Activated T-cell treated with anti-CD3 and anti-CD28 coated beads for 1 hour (primary cell): ENCODE data around the gene DND1.
"Not testable (repeated sequence)": the region's sequence is repeated elsewhere in the genome, so short reads cannot be mapped to it uniquely, and the experiment has no call there.

Experiments
- DNase-seq: peaks from one replicate; pipeline ENCODE4 v3.0.0-alpha.2; 2020; ENCODE audit warnings: low read depth

Gene DND1

GRCh38 chr5:140672455-140673186, 755 bp downstream of the DND1 start:
- no peak for DNase-seq

GRCh38 chr5:140671472-140672125, 1.8 kb downstream of the DND1 start:
- no peak for DNase-seq

GRCh38 chr5:140671035-140671434, 2.3 kb downstream of the DND1 start:
- DNase-seq, result not testable (repeated sequence)

GRCh38 chr5:140664359-140665119, 8.8 kb downstream of the DND1 start, which contains the start of gene WDR55:
Gene WDR55 (plus strand): TSS chr5:140664904. CDS start chr5:140664913, 9 bp downstream.
- peak; percentile 94 for DNase-seq

GRCh38 chr5:140664030-140664358, 9.4 kb downstream of the DND1 start:
- no peak for DNase-seq

- not testable (repeated sequence) for DNase-seq
Observed at GRCh38 chr5:140660371-140660770, 13.0 kb downstream of the DND1 start.

GRCh38 chr5:140658870-140659269, 14.5 kb downstream of the DND1 start:
- DNase-seq, result no peak

- no peak for DNase-seq
Observed at GRCh38 chr5:140647042-140647419, 26.3 kb downstream of the DND1 start.

GRCh38 chr5:140642718-140643117, 30.7 kb downstream of the DND1 start:
- no peak for DNase-seq

GRCh38 chr5:140641716-140642115, 31.7 kb downstream of the DND1 start:
- no peak for DNase-seq

- peak; percentile 97 for DNase-seq
Observed at GRCh38 chr5:140639148-140639981, 34.0 kb downstream of the DND1 start, which contains the start of gene TMCO6. Gene TMCO6 (plus strand): TSS chr5:140639451. CDS start chr5:140639528, 77 bp downstream.

GRCh38 chr5:140638898-140639147, 34.6 kb downstream of the DND1 start:
- not testable (repeated sequence) for DNase-seq

GRCh38 chr5:140637371-140638100, 35.8 kb downstream of the DND1 start:
- DNase-seq, result no peak

GRCh38 chr5:140635291-140636257, 37.8 kb downstream of the DND1 start:
- DNase-seq, result no peak

- no peak for DNase-seq
Observed at GRCh38 chr5:140634103-140634502, 39.3 kb downstream of the DND1 start.

- DNase-seq, result no peak
Observed at GRCh38 chr5:140633501-140633900, 39.9 kb downstream of the DND1 start.

- no peak for DNase-seq
Observed at GRCh38 chr5:140633021-140633471, 40.3 kb downstream of the DND1 start, which contains the start of gene CD14. Gene CD14 (minus strand): TSS chr5:140633175. CDS start chr5:140633071, 104 bp downstream.

GRCh38 chr5:140632366-140633020, 40.9 kb downstream of the DND1 start:
- peak; percentile 37 for DNase-seq

GRCh38 chr5:140631831-140632365, 41.5 kb downstream of the DND1 start:
- peak; percentile 19 for DNase-seq
